HepG2 (cell line): ENCODE measurements around the gene PTPN18. TPM values are rescaled to one million over a fixed set of nuclear protein-coding genes. Genes with fewer than 3 reads are reported as not detected.

Source experiments
- ATAC-seq: fragments of 200-7000 bp; cut with Tn5 transposase; 3 replicates; pipeline ENCODE4 v1.9.1; 2020; ENCODE audit warnings: mild to moderate bottlenecking, moderate library complexity
- BruUV-seq: library from RNA; stranded (reverse); fragments of 400-500 nt; replicated peaks from 2 replicates; lab custom pipeline; 2021; lab: Mats Ljungman, UMichigan
- CTCF ChIA-PET: fragments of 300-600 bp; formaldehyde crosslinking; extraction: SDS; loops from one replicate; lab custom pipeline; 2021; ENCODE audit warnings: low total read pairs, inconsistent platforms, low intra/inter-chr PET ratio; lab: Yijun Ruan, JAX
- POLR2A ChIA-PET: fragments of 350-600 bp; sonication (Branson Sonifier 250); formaldehyde crosslinking; loops from one replicate; lab custom pipeline; 2020; ENCODE audit warnings: antibody characterized with exemption, inconsistent platforms; lab: Yijun Ruan, JAX
- DNase-seq: peaks from one replicate; pipeline ENCODE4 v3.0.0-alpha.2; 2015; ENCODE audit warnings: low spot score
- FAIRE-seq: peaks from 3 replicates; lab custom pipeline; 2011; peaks lifted over from hg19 to GRCh38; lab: Jason Lieb, UNC
- H2AFZ ChIP-seq: one replicate; pipeline ENCODE4 v1.6.1; 2011; ENCODE audit warnings: low read length, inconsistent platforms
- H3K27ac ChIP-seq: fragments of 300-600 bp; 3 replicates; pipeline ENCODE4 v1.8.0; 2011; ENCODE audit warnings: mixed run types, mild to moderate bottlenecking, mixed read lengths, low read length, inconsistent platforms; ENCODE audit not compliant: insufficient read depth; ENCODE audit errors: extremely low read length
- H3K27me3 ChIP-seq, 2 experiments: fragments of 200-600 bp in 1 of 2; 2 replicates in 1 of 2; 3 replicates in 1 of 2; pipeline versions ENCODE4 v1.6.0 to v1.8.0; 2011; ENCODE audit warnings: low read length in 2 of 2, mild to moderate bottlenecking in 2 of 2, moderate library complexity in 2 of 2, inconsistent platforms in 1 of 2; ENCODE audit not compliant: insufficient read depth in 2 of 2, control insufficient read depth in 1 of 2
- H3K36me3 ChIP-seq, 2 experiments: fragments of 200-600 bp in 1 of 2; replicated peaks in 1 of 2; 2 replicates in 1 of 2; 3 replicates in 1 of 2; pipeline versions ENCODE4 v1.5.1 to v1.8.0; 2011; ENCODE audit warnings: low read length in 2 of 2, inconsistent platforms in 1 of 2; ENCODE audit not compliant: insufficient read depth in 2 of 2, control insufficient read depth in 1 of 2
- H3K4me1 ChIP-seq: 2 replicates; pipeline ENCODE4 v1.5.1; 2012; ENCODE audit warnings: low read length, inconsistent platforms; ENCODE audit not compliant: insufficient read depth
- H3K4me2 ChIP-seq: 2 replicates; pipeline ENCODE4 v1.6.0; 2011; ENCODE audit warnings: low read depth, low read length, inconsistent platforms
- H3K4me3 ChIP-seq, 3 experiments: fragments of 200-600 bp in 1 of 3; sonication (generic), shearing (Covaris generic) in 1 of 3; replicated peaks in 1 of 3; 2 replicates each; pipeline ENCODE4 v1.5.1; 2011 to 2016; ENCODE audit warnings: low read length in 3 of 3, inconsistent platforms in 2 of 3, low read depth in 2 of 3, mild to moderate bottlenecking in 2 of 3, control low read depth in 1 of 3, mixed read lengths in 1 of 3; ENCODE audit not compliant: insufficient read depth in 1 of 3
- H3K79me2 ChIP-seq: one replicate; pipeline ENCODE4 v1.6.1; 2011; ENCODE audit warnings: low read length, inconsistent platforms; ENCODE audit not compliant: insufficient read depth
- H3K9ac ChIP-seq: 2 replicates; pipeline ENCODE4 v1.6.0; 2011; ENCODE audit warnings: mild to moderate bottlenecking, low read depth, low read length, inconsistent platforms; ENCODE audit not compliant: insufficient read depth
- H3K9me3 ChIP-seq: 2 replicates; pipeline ENCODE4 v1.5.1; 2012; ENCODE audit warnings: mild to moderate bottlenecking, low read length
- H4K20me1 ChIP-seq: 2 replicates; pipeline ENCODE4 v1.6.0; 2011; ENCODE audit warnings: inconsistent platforms, mild to moderate bottlenecking, low read length, moderate library complexity; ENCODE audit not compliant: insufficient read depth
- ATM ChIP-seq: fragments of 450-650 bp; IDR thresholded peaks from 2 replicates; pipeline ENCODE4 v1.7.1; 2017; ENCODE audit warnings: mild to moderate bottlenecking, borderline replicate concordance
- CENPX ChIP-seq: sonication (generic); formaldehyde crosslinking; IDR thresholded peaks from 2 replicates; pipeline ENCODE4 v1.9.0; 2021; ENCODE audit warnings: mild to moderate bottlenecking, missing genetic modification reagents, moderate library complexity
- KIAA2018 ChIP-seq: sonication (generic); formaldehyde crosslinking; IDR thresholded peaks from 2 replicates; pipeline ENCODE4 v1.5.0; 2020; ENCODE audit warnings: mild to moderate bottlenecking, missing genetic modification reagents, borderline replicate concordance
- PATZ1 ChIP-seq: sonication (generic); formaldehyde crosslinking; IDR thresholded peaks from 2 replicates; pipeline ENCODE4 v1.4.0; 2020; ENCODE audit warnings: missing genetic modification reagents
- PCBP2 ChIP-seq: fragments of 200-400 bp; formaldehyde crosslinking; optimal IDR thresholded peaks from 2 replicates; pipeline ENCODE3; 2018; ENCODE audit warnings: low read length, low read depth; ENCODE audit not compliant: poor library complexity, severe bottlenecking
- XBP1 ChIP-seq: sonication (generic); formaldehyde crosslinking; IDR thresholded peaks from 2 replicates; pipeline ENCODE4 v1.5.0; 2020; ENCODE audit warnings: missing genetic modification reagents
- ZMYM3 ChIP-seq: sonication (generic); formaldehyde crosslinking; IDR thresholded peaks from 2 replicates; pipeline ENCODE4 v1.5.1; 2020; ENCODE audit warnings: mild to moderate bottlenecking, missing genetic modification reagents
- ZNF556 ChIP-seq: sonication (generic); formaldehyde crosslinking; IDR thresholded peaks from 2 replicates; pipeline ENCODE4 v1.4.0; 2020; ENCODE audit warnings: mild to moderate bottlenecking, missing genetic modification reagents, borderline replicate concordance
- WGBS: methylation state at CpG from one replicate; pipeline ENCODE4 v1.1.6; 2017; ENCODE audit warnings: low lambda C conversion rate; 5-methylcytosine and 5-hydroxymethylcytosine counted together
- in situ Hi-C: cut with HindIII; loops from 2 replicates; pipeline ENCODE4 v1.10.0; 2017; ENCODE audit warnings: low pct_unique_long_range_greater_than_20kb; ENCODE audit not compliant: extremely low pct_ligation_motif_present
- intact Hi-C: fragments of 100-400 bp; cut with micrococcal nuclease; formaldehyde crosslinking; loops from one replicate; pipeline ENCODE4 v1.10.0; 2022; ENCODE audit not compliant: unreplicated experiment
- polyA plus RNA-seq, 8 experiments: library from polyadenylated mRNA; depleted of rRNA in 3 of 8; stranded (reverse) in 7 of 8; unstranded in 1 of 8; fragments of >200 nt; fragmentation: Illumina TruSeq in 4 of 8; extraction: Trizol in 4 of 8; gene quantifications; 2 replicates each; pipeline versions ENCODE4 v1.2.1 to v1.2.3, GENCODE V29; 2011 to 2016; ENCODE audit warnings: low read depth in 4 of 8, missing spikeins in 1 of 8, mixed read lengths in 1 of 8; ENCODE audit not compliant: insufficient read depth in 1 of 8
- total RNA-seq, 5 experiments: library from RNA; depleted of rRNA; stranded (reverse); fragments of >200 nt; fragmentation: Illumina TruSeq; extraction: Trizol; gene quantifications; 2 replicates each; pipeline ENCODE4 v1.2.3, GENCODE V29; 2016; ENCODE audit warnings: low read depth in 1 of 5

The PTPN18 gene
- total and polyA plus RNA-seq, 2 of the 13 experiments (the other 11 are each of a cell fraction or from before 2014, with no cell fraction given) = 14.8 to 39.6 TPM

DNA sequence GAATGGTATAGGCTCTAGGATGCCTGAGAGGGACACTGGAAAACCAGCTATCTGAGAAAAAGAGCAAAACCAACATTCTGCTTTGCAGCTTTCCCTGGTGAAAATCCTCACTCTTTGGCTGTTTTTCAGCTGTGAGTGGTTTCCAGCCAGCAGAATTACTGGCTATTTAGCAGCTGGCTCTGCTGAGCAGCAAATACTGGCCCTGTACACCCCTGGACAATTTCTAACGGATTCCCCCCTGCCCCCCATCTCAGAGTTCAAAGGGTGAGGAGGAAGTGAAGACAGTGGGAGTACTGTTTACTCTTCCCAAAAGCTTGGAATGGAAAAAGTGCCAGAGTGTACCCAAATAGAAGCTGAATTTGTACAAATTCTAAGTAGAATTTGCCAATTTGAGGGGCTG is 39.3 kb upstream of the PTPN18 start:
- 0% methylated on average over 1 of the region's 1 CpG for WGBS
- Histone ChIP-seq H3K36me3 (no peaks in the 10 kb centered on the region), H4K20me1 (no peaks in the 10 kb centered on the region), H3K9ac (no peak overlapping the region)
- DNase-seq = no peak
- ATAC-seq = peak; percentile 9; the same call in 1 of the 3 replicates
- TF ChIP-seq ATM (no peak), PATZ1 (CRISPR knock-in tag) (peak; percentile 51)
- TF ChIP-seq, all 625 proteins: peak for 1
- ChIA-PET POLR2A (no interaction called here), CTCF (no interaction called here)
- Histone ChIP-seq H3K79me2 (no peaks in the 10 kb centered on the region), H3K4me1 (peaks cover 14% of the 10 kb centered on the region), H3K9me3 (no peaks in the 10 kb centered on the region), H3K4me2 (no peak overlapping the region), H2AFZ (no peak overlapping the region), H3K27me3 (peaks cover 1 to 12% of the 10 kb centered on the region in 2 experiments; a peak in 2 of 5 replicates), H3K27ac (no peak overlapping the region), H3K4me3 (no peak overlapping the region)
- intact Hi-C loops (no loop called here), in situ Hi-C loops (no loop called here)
- no TSS peak for BruUV-seq
- FAIRE-seq = no peak

- Histone ChIP-seq H3K27ac (no peak overlapping the region), H3K9me3 (no peaks in the 10 kb centered on the region), H2AFZ (no peak overlapping the region), H3K9ac (no peak overlapping the region), H3K4me3 (no peak overlapping the region), H3K4me1 (peaks cover 14% of the 10 kb centered on the region), H4K20me1 (no peaks in the 10 kb centered on the region), H3K79me2 (no peaks in the 10 kb centered on the region), H3K27me3 (peaks cover 0 to 4% of the 10 kb centered on the region in 2 experiments; a peak in 2 of 5 replicates), H3K4me2 (no peak overlapping the region), H3K36me3 (no peaks in the 10 kb centered on the region)
- no TSS peak for BruUV-seq
- CTCF ChIA-PET = no interaction called here
- ATAC-seq = no peak
- intact Hi-C loops (no loop called here), in situ Hi-C loops (no loop called here)
- POLR2A ChIA-PET = no interaction called here
- FAIRE-seq = no peak
- 32% methylated on average over 7 of the region's 7 CpGs for WGBS
- no peak for DNase-seq
- TF ChIP-seq CENPX (CRISPR knock-in tag) = no peak
- no peak for TF ChIP-seq KIAA2018 (CRISPR knock-in tag)
- no peak for TF ChIP-seq PCBP2
- no peak for TF ChIP-seq XBP1 (CRISPR knock-in tag)
- TF ChIP-seq ZMYM3 = no peak
- no peak for TF ChIP-seq ZNF556 (CRISPR knock-in tag)
Measured at GRCh38 chr2:130318906-130319305, 37.0 kb upstream of the PTPN18 start.
